SK-N-MC (cell line): Measurements from ENCODE around the gene DBNDD2.

Experiments
- DNase-seq: peaks from one replicate; pipeline ENCODE4 v3.0.0-alpha.2; 2011; ENCODE audit warnings: low read depth, low spot score
- H3K27ac ChIP-seq: fragments of 200-600 bp; sonication (generic); 2 replicates; pipeline ENCODE4 v1.5.1; 2016; ENCODE audit warnings: mixed run types
- H3K36me3 ChIP-seq: fragments of 200-600 bp; sonication (generic); 2 replicates; pipeline ENCODE4 v1.6.1; 2017; ENCODE audit warnings: antibody characterized with exemption, low read length, mixed read lengths; ENCODE audit not compliant: insufficient read depth
- H3K4me3 ChIP-seq: fragments of 200-600 bp; sonication (generic); 2 replicates; pipeline ENCODE4 v1.5.1; 2016
- H3K9ac ChIP-seq: fragments of 200-600 bp; sonication (generic); 2 replicates; pipeline ENCODE4 v1.8.0; 2017; ENCODE audit warnings: mixed run types, mixed read lengths; ENCODE audit not compliant: insufficient read length
- H3K9me3 ChIP-seq: fragments of 200-600 bp; sonication (generic); 2 replicates; pipeline ENCODE4 v1.6.1; 2017; ENCODE audit warnings: low read depth, mild to moderate bottlenecking, antibody characterized with exemption, low read length, moderate library complexity, mixed read lengths
- EZH2 ChIP-seq: fragments of 200-600 bp; sonication (generic); IDR thresholded peaks from one replicate; pipeline ENCODE4 v1.6.1; 2017; ENCODE audit warnings: antibody characterized with exemption
- FOXP2 ChIP-seq: optimal IDR thresholded peaks from 2 replicates; pipeline ENCODE3; 2011; ENCODE audit warnings: mild to moderate bottlenecking, moderate library complexity; ENCODE audit not compliant: insufficient read depth; ENCODE audit errors: extremely low read length, control extremely low read depth
- POLR2AphosphoS5 ChIP-seq: IDR thresholded peaks from 2 replicates; pipeline ENCODE4 v1.6.1; 2012; ENCODE audit warnings: mild to moderate bottlenecking, low read depth, low read length, borderline replicate concordance

The DBNDD2 gene

DNA sequence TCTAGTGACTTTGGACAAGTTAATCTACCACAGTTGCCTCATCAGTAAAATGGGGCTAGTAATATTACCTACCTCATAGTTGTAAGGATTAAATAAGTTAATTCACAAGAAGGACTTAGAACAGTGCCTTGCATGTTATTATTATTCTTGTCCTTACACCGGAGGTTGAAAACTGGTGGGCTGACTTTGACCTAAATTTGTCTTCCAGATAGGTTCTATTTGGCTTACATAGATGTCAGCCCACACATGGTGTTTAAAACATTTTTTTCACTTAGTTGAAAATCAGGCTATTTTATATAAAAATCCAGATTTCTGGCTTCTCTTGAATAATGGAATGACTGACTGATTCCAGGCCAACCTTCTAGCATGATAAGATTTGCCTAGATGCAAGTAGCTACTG is 41.9 kb upstream of the DBNDD2 start:
- Histone ChIP-seq H3K9ac (no peak overlapping the region), H3K4me3 (no peak overlapping the region), H3K9me3 (no peaks in the 10 kb centered on the region), H3K36me3 (peaks cover 20% of the 10 kb centered on the region), H3K27ac (no peak overlapping the region)
- DNase-seq, result no peak
- TF ChIP-seq FOXP2 (no peak), POLR2AphosphoS5 (no peak), EZH2 (no peak)

- Histone ChIP-seq H3K9ac (no peak overlapping the region), H3K9me3 (no peaks in the 10 kb centered on the region)
Observed at GRCh38 chr20:45366631-45367030, 41.5 kb upstream of the DBNDD2 start.

DNA sequence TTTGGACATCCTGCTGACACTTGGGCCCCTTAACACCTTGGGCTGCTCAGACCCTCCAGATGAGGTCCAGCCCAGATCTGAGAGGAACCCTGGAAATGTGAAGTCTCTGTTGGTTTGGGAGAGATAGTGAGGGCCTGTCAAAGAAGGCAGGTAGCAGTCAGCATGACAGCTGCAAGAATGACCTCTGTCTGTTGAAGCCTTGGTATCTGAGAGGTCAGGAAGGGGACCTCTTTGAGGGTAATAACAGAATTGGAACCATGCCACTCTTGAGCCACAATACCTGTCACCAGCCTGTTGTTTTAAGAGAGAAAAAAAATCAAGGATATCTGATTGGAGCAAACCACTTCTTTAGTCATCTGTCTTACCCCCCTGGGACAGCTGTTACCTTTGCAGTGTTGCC is 41.0 kb upstream of the DBNDD2 start:
- TF ChIP-seq FOXP2 (no peak), EZH2 (no peak), POLR2AphosphoS5 (no peak)
- H3K9me3 ChIP-seq, result no peaks in the 10 kb centered on the region
- peaks cover 20% of the 10 kb centered on the region for H3K36me3 ChIP-seq
- no peak overlapping the region for H3K4me3 ChIP-seq
- H3K9ac ChIP-seq, result no peak overlapping the region
- no peak overlapping the region for H3K27ac ChIP-seq
- DNase-seq, result no peak

More at GRCh38 chr20:45366631-45367030, 41.5 kb upstream of the DBNDD2 start:
- Histone ChIP-seq H3K36me3 (peaks cover 20% of the 10 kb centered on the region), H3K4me3 (no peak overlapping the region), H3K27ac (no peak overlapping the region)
- no peak for DNase-seq
- TF ChIP-seq EZH2 (no peak), POLR2AphosphoS5 (no peak), FOXP2 (no peak)

DNA sequence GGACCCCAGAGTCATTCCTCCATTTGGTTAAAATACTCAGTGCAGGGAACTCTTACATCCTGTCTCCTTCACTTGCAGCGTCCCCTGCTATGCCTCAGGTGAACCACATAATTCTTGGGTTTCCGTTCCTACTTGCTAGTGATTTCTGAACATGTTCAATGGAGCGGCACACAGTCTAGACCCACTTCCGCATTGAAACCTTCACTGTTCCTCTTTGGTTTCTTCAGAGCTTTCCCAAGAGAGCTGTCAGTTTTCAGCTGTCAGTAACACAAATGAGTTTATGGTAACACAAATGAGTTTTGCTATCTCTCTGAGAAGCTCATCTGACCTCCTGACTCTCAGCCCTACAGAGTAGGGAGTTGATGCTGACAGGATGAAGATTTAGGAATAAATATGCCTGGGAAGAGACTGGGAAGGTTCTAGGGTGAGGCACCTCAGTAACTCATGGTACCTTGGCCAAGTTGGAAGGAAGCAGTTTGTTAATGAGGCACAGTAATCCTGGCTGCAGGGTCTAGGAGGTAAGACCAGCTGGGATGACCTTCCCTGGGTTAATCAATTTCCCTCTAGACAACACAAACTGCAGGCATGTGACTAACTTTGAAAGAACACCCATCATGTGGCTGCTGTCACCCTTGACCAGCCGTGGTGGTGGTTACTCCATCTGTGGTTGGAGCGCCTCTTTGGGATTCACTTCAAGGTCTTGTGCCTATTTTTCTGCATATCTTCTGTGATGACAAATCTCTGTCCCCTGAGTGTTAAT is 39.7 kb upstream of the DBNDD2 start:
- no peak for DNase-seq
- no peak overlapping the region for H3K27ac ChIP-seq
- no peaks in the 10 kb centered on the region for H3K9me3 ChIP-seq
- no peak overlapping the region for H3K4me3 ChIP-seq
- no peak overlapping the region for H3K9ac ChIP-seq
- no peak for TF ChIP-seq POLR2AphosphoS5
- TF ChIP-seq FOXP2, result no peak
- TF ChIP-seq EZH2, result no peak
- peaks cover 20% of the 10 kb centered on the region for H3K36me3 ChIP-seq

GRCh38 chr20:45370571-45371160 is 37.4 kb upstream of the DBNDD2 start:
- Histone ChIP-seq H3K36me3 (peaks cover 20% of the 10 kb centered on the region), H3K9ac (no peak overlapping the region)

GRCh38 chr20:45372241-45372640 is 35.8 kb upstream of the DBNDD2 start:
- H3K36me3 ChIP-seq, result peaks cover 11% of the 10 kb centered on the region
- no peak for TF ChIP-seq POLR2AphosphoS5
- TF ChIP-seq EZH2, result no peak
- TF ChIP-seq FOXP2, result no peak
- no peak for DNase-seq
- no peak overlapping the region for H3K4me3 ChIP-seq
- no peak overlapping the region for H3K27ac ChIP-seq
- H3K9ac ChIP-seq, result no peak overlapping the region
- no peaks in the 10 kb centered on the region for H3K9me3 ChIP-seq

More at GRCh38 chr20:45370571-45371160, 37.4 kb upstream of the DBNDD2 start:
- TF ChIP-seq POLR2AphosphoS5, result no peak
- TF ChIP-seq EZH2, result no peak
- no peak for TF ChIP-seq FOXP2
- H3K4me3 ChIP-seq, result no peak overlapping the region
- no peaks in the 10 kb centered on the region for H3K9me3 ChIP-seq
- DNase-seq, result no peak
- no peak overlapping the region for H3K27ac ChIP-seq

DNA sequence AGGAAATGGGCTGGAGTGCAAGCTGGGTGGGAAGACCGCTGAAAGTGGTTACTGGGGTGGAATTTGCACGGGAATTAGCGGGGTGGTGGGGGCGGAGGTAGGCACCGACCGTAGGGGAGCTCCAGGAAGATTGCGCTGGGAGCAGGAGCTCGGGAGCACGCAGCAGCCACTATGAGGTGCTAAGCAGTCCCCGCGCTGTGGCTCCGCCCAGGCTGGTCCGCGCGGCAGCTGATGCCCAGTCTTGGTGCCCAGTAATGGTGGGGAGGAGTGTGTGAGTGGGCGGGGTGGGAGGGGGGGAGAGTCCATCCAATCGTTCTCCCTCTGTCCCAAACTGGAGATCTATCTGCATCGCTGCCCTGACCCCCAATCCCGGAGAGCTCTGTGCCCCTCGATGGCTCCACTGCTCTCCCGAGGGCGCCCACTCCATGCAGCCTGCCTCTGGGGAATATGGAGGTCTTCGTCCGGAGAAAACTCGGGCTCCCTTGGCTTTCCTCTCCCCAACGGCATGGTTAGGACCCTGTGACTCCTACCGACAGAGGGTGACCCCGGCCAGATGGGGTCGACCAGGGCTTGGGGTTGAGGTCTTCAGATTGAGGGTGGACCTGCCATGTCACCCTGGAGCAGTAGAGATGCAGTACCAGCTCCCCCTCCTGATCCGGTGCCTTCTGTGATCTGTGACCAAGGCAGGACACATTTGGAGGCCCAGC is 35.3 kb upstream of the DBNDD2 start:
- TF ChIP-seq FOXP2, result no peak
- Histone ChIP-seq H3K27ac (no peak overlapping the region), H3K36me3 (peaks cover 6% of the 10 kb centered on the region), H3K9me3 (no peaks in the 10 kb centered on the region), H3K9ac (no peak overlapping the region), H3K4me3 (no peak overlapping the region)
- no peak for DNase-seq

DNA sequence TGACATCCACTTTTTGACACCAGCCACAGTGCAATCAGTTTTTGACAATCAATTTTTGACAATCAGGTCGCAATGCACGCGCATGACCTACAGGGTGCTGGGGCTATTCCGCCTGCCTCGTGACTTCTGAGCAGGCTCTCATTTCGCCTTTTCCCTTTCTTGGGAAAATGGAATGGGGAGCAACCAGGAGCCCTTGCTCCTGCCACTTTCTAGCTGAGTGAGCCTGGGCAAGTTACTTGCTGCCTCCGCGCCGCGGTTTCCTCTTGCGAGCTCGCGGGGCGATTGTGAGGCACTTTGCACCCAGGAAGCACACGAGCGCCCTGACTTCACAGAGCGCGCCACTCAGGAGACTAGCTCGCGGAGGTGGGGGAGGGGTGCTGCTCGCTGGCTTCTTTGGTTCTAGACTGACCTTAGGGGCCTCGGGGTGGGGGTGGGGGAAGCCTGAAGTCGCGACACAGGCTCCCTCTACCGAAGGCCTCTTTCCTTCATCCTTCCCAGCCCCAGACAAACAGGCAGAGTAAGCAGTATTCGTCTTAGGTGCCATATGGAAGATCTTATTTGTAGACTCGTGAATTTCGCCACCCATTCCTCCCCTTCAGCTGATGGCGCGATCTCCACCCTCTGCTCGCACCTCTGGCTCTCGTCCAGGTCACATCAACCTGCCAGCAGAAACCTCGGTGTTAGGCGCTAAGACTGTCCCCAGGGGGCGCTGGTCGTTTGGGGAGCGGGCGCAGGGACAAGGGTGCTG is 34.6 kb upstream of the DBNDD2 start:
- TF ChIP-seq FOXP2 (no peak), POLR2AphosphoS5 (no peak), EZH2 (no peak)
- Histone ChIP-seq H3K27ac (no peak overlapping the region), H3K36me3 (peaks cover 3% of the 10 kb centered on the region), H3K9ac (no peak overlapping the region), H3K4me3 (no peak overlapping the region), H3K9me3 (no peaks in the 10 kb centered on the region)
- DNase-seq, result no peak
